Psoas muscle (tissue), 8 donors: ENCODE data around the gene KLHL29. TPM values are rescaled to one million over a fixed set of nuclear protein-coding genes. Genes with fewer than 3 reads are reported as not detected.

ENCODE experiments used
- ATAC-seq, 4 donors: fragments of 200-7000 bp; cut with Tn5 transposase; one replicate each; pipeline ENCODE4 v1.9.1; 2020; ENCODE audit warnings: moderate library complexity in 3 of 4, mild to moderate bottlenecking in 2 of 4
- DNase-seq, 2 donors: peaks; one replicate each; pipeline ENCODE4 v3.0.0-alpha.2; 2020
- H3K27ac ChIP-seq: fragments of 200-600 bp; one replicate; pipeline ENCODE4 v1.8.0; 2022
- H3K27me3 ChIP-seq, 3 donors: fragments of 200-600 bp in 1 of 3; one replicate each; pipeline versions ENCODE4 v1.6.1 to v1.8.0; 2013 to 2022; ENCODE audit warnings: low read length in 2 of 3, mild to moderate bottlenecking in 2 of 3, moderate library complexity in 1 of 3; ENCODE audit not compliant: insufficient read depth in 3 of 3
- H3K36me3 ChIP-seq, 2 donors: fragments of 200-600 bp in 1 of 2; one replicate each; pipeline versions ENCODE4 v1.6.1 to v1.8.0; 2013 to 2022; ENCODE audit warnings: low read depth in 1 of 2, mild to moderate bottlenecking in 1 of 2, moderate library complexity in 1 of 2; ENCODE audit not compliant: insufficient read depth in 1 of 2
- H3K4me1 ChIP-seq: fragments of 200-600 bp; one replicate; pipeline ENCODE4 v1.8.0; 2022
- H3K4me3 ChIP-seq: fragments of 200-600 bp; one replicate; pipeline ENCODE4 v1.8.0; 2022; ENCODE audit warnings: mild to moderate bottlenecking
- H3K9me3 ChIP-seq: fragments of 200-600 bp; one replicate; pipeline ENCODE4 v1.8.0; 2022
- CTCF ChIP-seq: fragments of 200-600 bp; IDR thresholded peaks from one replicate; pipeline ENCODE4 v1.8.0; 2022; ENCODE audit warnings: antibody characterized with exemption
- WGBS, 3 donors: extraction: QIAGEN DNeasy Blood & Tissue Kit; methylation state at CpG; one replicate each; pipeline versions ENCODE4 v1.1.6 to v1.1.7; 2013; 5-methylcytosine and 5-hydroxymethylcytosine counted together
- intact Hi-C, 2 donors: fragments of 100-400 bp; cut with DNase I; formaldehyde crosslinking; loops; one replicate each; pipeline versions ENCODE4 v1.11.0 to v1.14.2; 2022
- polyA plus RNA-seq, 3 donors: library from polyadenylated mRNA; stranded (reverse); fragments of 200-250 nt; gene quantifications; one replicate each; pipeline ENCODE4 v1.2.3, GENCODE V29; 2013
- total RNA-seq, 4 donors: library from RNA; stranded (reverse); fragmentation: NEBNext Ultra II Directional in 2 of 4; extraction: Animal tissue kit (Norgen Biotek cat#: 25700) in 2 of 4; gene quantifications; one replicate each; pipeline versions ENCODE4 v1.2.1 to v1.2.4, GENCODE V29; 2021 to 2023
- donor health status: healthy with polysubstance abuse.
- donor health status: DM: no; HTN: no; CAD: no; lungs with moderate emphysema.
- donor health status: Bipolar disorder and iron deficiency.
- donor health status: healthy.
- donor health status: DM: yes; HTN: yes; CAD: no.
- donor health status: DM: no; HTN: no; CAD: no.
- donor health status: DM: no; HTN: no; CAD: no.
- donor health status: DM: yes; HTN: yes; CAD: no.

Gene KLHL29
- total and polyA plus RNA-seq, 7 donors, result 4.4 to 14.1 (median 6.8) TPM

GRCh38 chr2:23679044-23679443, 294.1 kb downstream of the KLHL29 start:
- no peak for DNase-seq
- intact Hi-C loops, result no loop called here
- no peaks in the 10 kb centered on the region for H3K36me3 ChIP-seq
- no peak overlapping the region for H3K27ac ChIP-seq
- no peak for TF ChIP-seq CTCF
- no peaks in the 10 kb centered on the region for H3K27me3 ChIP-seq
- ATAC-seq, result no peak
- H3K4me3 ChIP-seq, result no peak overlapping the region
- 65 to 69% (median 67%) methylated on average over 1 of the region's 1 CpG for WGBS, 3 donors
- H3K9me3 ChIP-seq, result no peaks in the 10 kb centered on the region
- H3K4me1 ChIP-seq, result no peaks in the 10 kb centered on the region

- ATAC-seq (no peak), DNase-seq (no peak)
- WGBS, 3 donors, result 86 to 93% (median 89%) methylated on average over 8 of the region's 8 CpGs
- Histone ChIP-seq H3K36me3 (no peaks in the 10 kb centered on the region), H3K4me1 (no peaks in the 10 kb centered on the region), H3K27ac (no peak overlapping the region), H3K27me3 (no peaks in the 10 kb centered on the region), H3K9me3 (no peaks in the 10 kb centered on the region), H3K4me3 (no peak overlapping the region)
- intact Hi-C loops, result no loop called here
- no peak for TF ChIP-seq CTCF
Measured at GRCh38 chr2:23680951-23681350, 296.0 kb downstream of the KLHL29 start.

- Histone ChIP-seq H3K4me1 (no peaks in the 10 kb centered on the region), H3K27ac (no peak overlapping the region), H3K9me3 (no peaks in the 10 kb centered on the region), H3K36me3 (no peaks in the 10 kb centered on the region), H3K4me3 (no peak overlapping the region), H3K27me3 (peaks cover 0 to 2% (median 0%) of the 10 kb centered on the region in 3 donors)
- 94 to 96% (median 95%) methylated on average over 15 of the region's 15 CpGs for WGBS, 3 donors
- ATAC-seq (no peak), DNase-seq (no peak)
- no peak for TF ChIP-seq CTCF
- intact Hi-C loops, result no loop called here
Measured at GRCh38 chr2:23681356-23682140, 296.6 kb downstream of the KLHL29 start.

GRCh38 chr2:23682481-23682880, 297.5 kb downstream of the KLHL29 start:
- WGBS, 3 donors, result 90 to 99% (median 92%) methylated on average over 10 to 11 of the region's 11 CpGs
- intact Hi-C loops, result no loop called here
- Histone ChIP-seq H3K4me3 (no peak overlapping the region), H3K27me3 (peaks cover 0 to 2% (median 0%) of the 10 kb centered on the region in 3 donors), H3K9me3 (no peaks in the 10 kb centered on the region), H3K27ac (no peak overlapping the region), H3K36me3 (no peaks in the 10 kb centered on the region), H3K4me1 (no peaks in the 10 kb centered on the region)
- TF ChIP-seq CTCF, result no peak
- DNase-seq (no peak), ATAC-seq (no peak)

GRCh38 chr2:23683001-23683400, 298.0 kb downstream of the KLHL29 start:
- WGBS, 3 donors, result 74 to 78% (median 78%) methylated on average over 7 of the region's 7 CpGs
- Histone ChIP-seq H3K27ac (no peak overlapping the region), H3K4me1 (no peaks in the 10 kb centered on the region), H3K27me3 (peaks cover 0 to 2% (median 0%) of the 10 kb centered on the region in 3 donors), H3K9me3 (no peaks in the 10 kb centered on the region), H3K4me3 (no peak overlapping the region), H3K36me3 (no peaks in the 10 kb centered on the region)
- intact Hi-C loops, result no loop called here
- DNase-seq (no peak), ATAC-seq (no peak)
- no peak for TF ChIP-seq CTCF
